DOHH2 (cell line): ENCODE results near the gene SLC44A2.

Source experiments
- EZH2phosphoT487 ChIP-seq: fragments of 200-600 bp; sonication (generic); IDR thresholded peaks from 2 replicates; pipeline ENCODE4 v1.6.1; 2017; ENCODE audit warnings: borderline replicate concordance, mild to moderate bottlenecking, antibody characterized with exemption, low read length, moderate library complexity, mixed read lengths
- TF ChIP-seq, protein P1 (sequence below): fragments of 200-600 bp; sonication (generic); IDR thresholded peaks from one replicate; pipeline ENCODE4 v1.5.1; 2014; ENCODE audit warnings: antibody characterized with exemption, mild to moderate bottlenecking, low read depth, low read length; ENCODE audit not compliant: poor library complexity, severe bottlenecking

DNA sequence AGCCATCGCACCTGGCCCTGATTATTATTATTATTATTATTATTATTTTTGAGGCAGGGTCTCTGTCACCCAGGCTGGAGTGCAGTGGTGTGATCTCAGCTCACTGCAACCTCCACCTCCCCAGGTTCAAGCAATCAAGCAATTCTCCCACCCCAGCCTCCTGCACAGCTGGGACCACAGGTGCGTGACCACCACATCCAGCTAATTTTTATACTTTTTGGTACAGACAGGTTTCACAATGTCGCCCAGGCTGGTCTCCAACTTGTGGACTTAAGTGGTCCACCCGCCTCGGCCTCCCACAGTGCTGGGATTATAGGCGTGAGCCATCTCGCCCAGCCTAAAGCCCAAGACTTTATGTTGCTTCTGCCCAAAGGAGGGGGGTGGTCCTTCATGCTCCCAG lies 32.2 kb upstream of the SLC44A2 start:
- TF ChIP-seq, protein P1, sequence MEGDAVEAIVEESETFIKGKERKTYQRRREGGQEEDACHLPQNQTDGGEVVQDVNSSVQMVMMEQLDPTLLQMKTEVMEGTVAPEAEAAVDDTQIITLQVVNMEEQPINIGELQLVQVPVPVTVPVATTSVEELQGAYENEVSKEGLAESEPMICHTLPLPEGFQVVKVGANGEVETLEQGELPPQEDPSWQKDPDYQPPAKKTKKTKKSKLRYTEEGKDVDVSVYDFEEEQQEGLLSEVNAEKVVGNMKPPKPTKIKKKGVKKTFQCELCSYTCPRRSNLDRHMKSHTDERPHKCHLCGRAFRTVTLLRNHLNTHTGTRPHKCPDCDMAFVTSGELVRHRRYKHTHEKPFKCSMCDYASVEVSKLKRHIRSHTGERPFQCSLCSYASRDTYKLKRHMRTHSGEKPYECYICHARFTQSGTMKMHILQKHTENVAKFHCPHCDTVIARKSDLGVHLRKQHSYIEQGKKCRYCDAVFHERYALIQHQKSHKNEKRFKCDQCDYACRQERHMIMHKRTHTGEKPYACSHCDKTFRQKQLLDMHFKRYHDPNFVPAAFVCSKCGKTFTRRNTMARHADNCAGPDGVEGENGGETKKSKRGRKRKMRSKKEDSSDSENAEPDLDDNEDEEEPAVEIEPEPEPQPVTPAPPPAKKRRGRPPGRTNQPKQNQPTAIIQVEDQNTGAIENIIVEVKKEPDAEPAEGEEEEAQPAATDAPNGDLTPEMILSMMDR, result no peak
- no peak for TF ChIP-seq EZH2phosphoT487
